ENCODE data around the gene RFX4.

DNA sequence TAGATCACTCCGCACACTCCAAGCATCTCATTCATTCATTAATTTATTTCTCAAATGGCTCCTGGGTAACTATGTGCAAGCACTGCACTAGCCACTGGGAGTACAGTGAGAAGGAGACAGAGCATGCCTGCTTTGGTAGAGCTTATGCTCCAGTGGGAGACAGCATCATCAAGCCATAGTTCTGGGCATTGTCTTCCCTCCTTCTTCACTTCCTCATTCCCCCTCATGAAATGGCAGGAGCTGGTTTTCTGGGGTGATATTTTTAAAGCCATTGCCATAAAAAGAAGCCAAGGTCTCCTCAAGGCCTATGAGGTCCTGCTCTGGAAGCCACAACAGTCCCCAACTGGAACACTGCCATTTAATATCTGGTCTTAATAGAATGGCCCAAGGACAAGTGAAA, 171.5 kb downstream of the RFX4 start:
- TF ChIP-seq EZH2 (IDR thresholded peaks at IDR 0.05) (no peak), POLR2AphosphoS5 (IDR thresholded peaks at IDR 0.05; ENCODE audit: borderline replicate concordance, low read depth, low read length) (no peak), FOXP2 (optimal IDR thresholded peaks at IDR 0.05; ENCODE audit: control extremely low read depth, extremely low read length, insufficient read depth) (no peak)

Data from SK-N-MC (cell line).